IMR-90 (cell line): Measurements from ENCODE around the gene CACNA2D3. TPM values are rescaled to one million over a fixed set of nuclear protein-coding genes. Genes with fewer than 3 reads are reported as not detected.

Experiments used
- ATAC-seq: fragments of 200-7000 bp; cut with Tn5 transposase; 2 replicates; pipeline ENCODE4 v1.9.1; 2020; ENCODE audit warnings: low read depth, mild to moderate bottlenecking, moderate library complexity
- BruUV-seq: library from RNA; stranded (reverse); fragments of 400-500 nt; replicated peaks from 2 replicates; lab custom pipeline; 2021; lab: Mats Ljungman, UMichigan
- CTCF ChIA-PET: fragments of 300-600 bp; formaldehyde crosslinking; extraction: SDS; loops from one replicate; lab custom pipeline; 2021; ENCODE audit warnings: antibody characterized with exemption; lab: Yijun Ruan, JAX
- POLR2A ChIA-PET: fragments of 300-600 bp; sonication (Branson Sonifier 250); formaldehyde crosslinking; loops from one replicate; lab custom pipeline; 2022; ENCODE audit warnings: antibody characterized with exemption; ENCODE audit not compliant: unreplicated experiment; lab: Charles Lee
- DNase-seq: peaks from one replicate; pipeline ENCODE4 v3.0.0; 2013
- H2AFZ ChIP-seq: replicated peaks from 2 replicates; pipeline ENCODE3; 2013; ENCODE audit warnings: low read length, mild to moderate bottlenecking; ENCODE audit not compliant: poor library complexity
- H2AK5ac ChIP-seq: 2 replicates; pipeline ENCODE4 v1.6.1; 2013; ENCODE audit warnings: low read depth, low read length, inconsistent platforms
- H2AK9ac ChIP-seq: replicated peaks from 2 replicates; pipeline ENCODE3; 2013; ENCODE audit warnings: mild to moderate bottlenecking, low read depth, low read length, moderate library complexity; ENCODE audit not compliant: poor library complexity
- H2BK120ac ChIP-seq: 2 replicates; pipeline ENCODE4 v1.6.1; 2013; ENCODE audit warnings: low read depth, low read length, inconsistent platforms
- H2BK15ac ChIP-seq: 3 replicates; pipeline ENCODE4 v1.6.1; 2013; ENCODE audit warnings: low read depth, low read length, inconsistent platforms
- H2BK20ac ChIP-seq: 2 replicates; pipeline ENCODE4 v1.6.1; 2013; ENCODE audit warnings: low read depth, mild to moderate bottlenecking, inconsistent platforms, low read length, moderate library complexity
- H2BK5ac ChIP-seq: 2 replicates; pipeline ENCODE4 v1.6.1; 2013; ENCODE audit warnings: mild to moderate bottlenecking, low read depth, low read length, inconsistent platforms; ENCODE audit not compliant: poor library complexity, severe bottlenecking
- H3K14ac ChIP-seq: replicated peaks from 2 replicates; pipeline ENCODE4 v1.6.1; 2013; ENCODE audit warnings: low read depth, low read length, inconsistent platforms
- H3K18ac ChIP-seq: 2 replicates; pipeline ENCODE4 v1.6.1; 2013; ENCODE audit warnings: low read depth, low read length, control low read depth
- H3K23ac ChIP-seq: 2 replicates; pipeline ENCODE4 v1.6.1; 2013; ENCODE audit warnings: low read depth, low read length, inconsistent platforms
- H3K27ac ChIP-seq: 2 replicates; pipeline ENCODE4 v1.5.1; 2013; ENCODE audit warnings: mild to moderate bottlenecking, control low read depth, low read length; ENCODE audit not compliant: insufficient read depth
- H3K27me3 ChIP-seq: 2 replicates; pipeline ENCODE4 v1.6.1; 2013; ENCODE audit warnings: low read length; ENCODE audit not compliant: control insufficient read depth, insufficient read depth
- H3K36me3 ChIP-seq: 2 replicates; pipeline ENCODE4 v1.6.1; 2013; ENCODE audit warnings: low read length, mixed read lengths; ENCODE audit not compliant: control insufficient read depth, insufficient read depth
- H3K4ac ChIP-seq: 2 replicates; pipeline ENCODE4 v1.6.1; 2013; ENCODE audit warnings: low read depth, low read length, inconsistent platforms
- H3K4me1 ChIP-seq: 2 replicates; pipeline ENCODE4 v1.6.1; 2013; ENCODE audit warnings: low read length, mixed read lengths; ENCODE audit not compliant: control insufficient read depth, insufficient read depth
- H3K4me2 ChIP-seq: 2 replicates; pipeline ENCODE4 v1.6.1; 2013; ENCODE audit warnings: low read depth, mild to moderate bottlenecking, control low read depth, low read length, moderate library complexity
- H3K4me3 ChIP-seq: 2 replicates; pipeline ENCODE4 v1.5.1; 2013; ENCODE audit warnings: low read depth, mild to moderate bottlenecking, control low read depth, low read length, moderate library complexity; ENCODE audit not compliant: insufficient read depth
- H3K56ac ChIP-seq: 2 replicates; pipeline ENCODE4 v1.6.1; 2013; ENCODE audit warnings: low read length, inconsistent platforms; ENCODE audit not compliant: insufficient read depth; ENCODE audit errors: extremely low read depth
- H3K79me1 ChIP-seq, 2 experiments: 2 replicates each; pipeline ENCODE4 v1.6.1; 2013; ENCODE audit warnings: low read length in 2 of 2, inconsistent platforms in 1 of 2, low read depth in 1 of 2
- H3K9ac ChIP-seq: 2 replicates; pipeline ENCODE4 v1.6.1; 2013; ENCODE audit warnings: low read depth, low read length, control low read depth
- H3K9me1 ChIP-seq: 2 replicates; pipeline ENCODE4 v1.6.1; 2013; ENCODE audit warnings: low read length, inconsistent platforms; ENCODE audit not compliant: insufficient read depth
- H3K9me3 ChIP-seq: 2 replicates; pipeline ENCODE4 v1.6.1; 2013; ENCODE audit warnings: low read length; ENCODE audit not compliant: control insufficient read depth, insufficient read depth
- H4K20me1 ChIP-seq: 2 replicates; pipeline ENCODE4 v1.6.1; 2013; ENCODE audit warnings: low read length, inconsistent platforms; ENCODE audit not compliant: insufficient read depth
- H4K5ac ChIP-seq: 2 replicates; pipeline ENCODE4 v1.6.1; 2013; ENCODE audit warnings: mild to moderate bottlenecking, low read depth, low read length, control low read depth
- H4K8ac ChIP-seq, 2 experiments: 2 replicates each; pipeline ENCODE4 v1.6.1; 2013; ENCODE audit warnings: low read depth in 2 of 2, low read length in 2 of 2, control low read depth in 1 of 2, inconsistent platforms in 1 of 2
- H4K91ac ChIP-seq: 2 replicates; pipeline ENCODE4 v1.6.1; 2013; ENCODE audit warnings: low read depth, low read length, inconsistent platforms; ENCODE audit not compliant: insufficient read depth
- MAFK ChIP-seq: IDR thresholded peaks from 2 replicates; pipeline ENCODE4 v1.6.1; 2012; ENCODE audit warnings: low read depth, low read length, improper control_type of control experiment
- MXI1 ChIP-seq: IDR thresholded peaks from 2 replicates; pipeline ENCODE4 v1.6.1; 2012; ENCODE audit warnings: low read depth, mild to moderate bottlenecking, low read length, moderate library complexity, borderline replicate concordance
- WGBS, 2 experiments: methylation state at CpG; one replicate each; pipeline versions ENCODE4 v1.1.5 to v1.1.7; 2013; ENCODE audit warnings: missing lambda C conversion rate in 2 of 2; ENCODE audit not compliant: insufficient read length in 1 of 2; ENCODE audit errors: extremely low coverage in 2 of 2; 5-methylcytosine and 5-hydroxymethylcytosine counted together
- dilution Hi-C: fragments of 300-500 bp; cut with HindIII; formaldehyde crosslinking; loops from one replicate; pipeline ENCODE4 v1.14.3; 2018; ENCODE audit warnings: low sequenced_read_pairs; ENCODE audit not compliant: unreplicated experiment
- in situ Hi-C: fragments of 300-500 bp; cut with MboI; formaldehyde crosslinking; loops from 3 replicates; pipeline ENCODE4 v1.14.3; 2019; ENCODE audit warnings: low sequenced_read_pairs, inconsistent platforms, mixed read lengths
- intact Hi-C: fragments of 100-400 bp; cut with micrococcal nuclease; formaldehyde crosslinking; loops from 2 replicates; pipeline ENCODE4 v1.10.0; 2022
- polyA plus RNA-seq, 3 experiments: library from polyadenylated mRNA; depleted of rRNA; stranded (reverse); fragments of >200 nt; gene quantifications; 2 replicates each; pipeline ENCODE4 v1.2.3, GENCODE V29; 2012; ENCODE audit warnings: low replicate concordance in 1 of 3
- total RNA-seq: library from RNA; depleted of rRNA; stranded (reverse); fragments of >200 nt; gene quantifications from 2 replicates; pipeline ENCODE4 v1.2.3, GENCODE V29; 2012

CACNA2D3 gene
- total and polyA plus RNA-seq, 2 of the 4 experiments (the other 2 are of a cell fraction): 0.36 to 0.41 TPM

GRCh38 chr3:54299169-54299935 is 177.0 kb downstream of the CACNA2D3 start:
- TF ChIP-seq MAFK: no peak
- TF ChIP-seq MXI1: no peak
- H2BK20ac ChIP-seq: no peak overlapping the region
- intact Hi-C loops: no loop called here
- H3K79me1 ChIP-seq: no peaks in the 10 kb centered on the region
- no peak overlapping the region for H4K8ac ChIP-seq
- ChIA-PET POLR2A (no interaction called here), CTCF (no interaction called here)
- no peaks in the 10 kb centered on the region for H4K20me1 ChIP-seq
- H3K18ac ChIP-seq: no peak overlapping the region
- no peak overlapping the region for H2AK5ac ChIP-seq
- no peak overlapping the region for H2BK15ac ChIP-seq
- no peak overlapping the region for H2BK5ac ChIP-seq
- no peak overlapping the region for H3K9ac ChIP-seq
- H3K4me2 ChIP-seq: no peak overlapping the region
- no peak overlapping the region for H3K4me3 ChIP-seq
- H3K14ac ChIP-seq: no peak overlapping the region
- H3K4me1 ChIP-seq: no peaks in the 10 kb centered on the region
- H3K4ac ChIP-seq: no peak overlapping the region
- no CpG with 5 or more reads among the region's 13 CpGs for WGBS, 2 experiments
- no peak overlapping the region for H3K56ac ChIP-seq
- H4K91ac ChIP-seq: no peak overlapping the region
- no peaks in the 10 kb centered on the region for H3K27me3 ChIP-seq
- no peaks in the 10 kb centered on the region for H3K36me3 ChIP-seq
- H2AFZ ChIP-seq: no peak overlapping the region
- dilution Hi-C loops: no loop called here
- no peak overlapping the region for H2AK9ac ChIP-seq
- in situ Hi-C loops: no loop called here
- H2BK120ac ChIP-seq: no peak overlapping the region
- no peak overlapping the region for H4K5ac ChIP-seq
- peaks cover 17% of the 10 kb centered on the region for H3K9me3 ChIP-seq
- ATAC-seq (no peak), DNase-seq (no peak)
- no peak overlapping the region for H3K23ac ChIP-seq
- H3K27ac ChIP-seq: no peak overlapping the region
- BruUV-seq: no TSS peak
- no peaks in the 10 kb centered on the region for H3K9me1 ChIP-seq
